ENCODE measurements around the gene SUMO3.

DNA sequence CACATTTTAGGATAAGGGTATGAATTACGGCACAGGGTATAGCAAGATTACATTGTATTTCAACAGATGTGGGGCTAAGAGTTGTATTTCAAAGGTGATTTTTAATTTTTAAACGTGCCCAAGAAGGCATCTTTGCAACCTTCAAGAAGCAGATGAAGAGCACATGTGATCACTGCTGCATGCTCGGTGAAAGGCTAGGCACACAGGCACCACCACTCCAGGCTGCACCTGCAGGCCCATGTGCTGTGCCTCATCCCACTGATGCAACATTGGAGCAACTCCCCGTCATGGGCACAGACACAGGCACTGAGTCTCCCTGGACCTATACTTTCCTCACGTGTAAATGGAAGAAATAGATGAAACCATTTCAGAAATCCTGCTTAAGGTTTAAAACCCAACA lies 39.8 kb downstream of the SUMO3 start:
- TF ChIP-seq, protein P1, sequence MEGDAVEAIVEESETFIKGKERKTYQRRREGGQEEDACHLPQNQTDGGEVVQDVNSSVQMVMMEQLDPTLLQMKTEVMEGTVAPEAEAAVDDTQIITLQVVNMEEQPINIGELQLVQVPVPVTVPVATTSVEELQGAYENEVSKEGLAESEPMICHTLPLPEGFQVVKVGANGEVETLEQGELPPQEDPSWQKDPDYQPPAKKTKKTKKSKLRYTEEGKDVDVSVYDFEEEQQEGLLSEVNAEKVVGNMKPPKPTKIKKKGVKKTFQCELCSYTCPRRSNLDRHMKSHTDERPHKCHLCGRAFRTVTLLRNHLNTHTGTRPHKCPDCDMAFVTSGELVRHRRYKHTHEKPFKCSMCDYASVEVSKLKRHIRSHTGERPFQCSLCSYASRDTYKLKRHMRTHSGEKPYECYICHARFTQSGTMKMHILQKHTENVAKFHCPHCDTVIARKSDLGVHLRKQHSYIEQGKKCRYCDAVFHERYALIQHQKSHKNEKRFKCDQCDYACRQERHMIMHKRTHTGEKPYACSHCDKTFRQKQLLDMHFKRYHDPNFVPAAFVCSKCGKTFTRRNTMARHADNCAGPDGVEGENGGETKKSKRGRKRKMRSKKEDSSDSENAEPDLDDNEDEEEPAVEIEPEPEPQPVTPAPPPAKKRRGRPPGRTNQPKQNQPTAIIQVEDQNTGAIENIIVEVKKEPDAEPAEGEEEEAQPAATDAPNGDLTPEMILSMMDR (IDR thresholded peaks at IDR 0.05), result no peak
- TF ChIP-seq, protein P2, sequence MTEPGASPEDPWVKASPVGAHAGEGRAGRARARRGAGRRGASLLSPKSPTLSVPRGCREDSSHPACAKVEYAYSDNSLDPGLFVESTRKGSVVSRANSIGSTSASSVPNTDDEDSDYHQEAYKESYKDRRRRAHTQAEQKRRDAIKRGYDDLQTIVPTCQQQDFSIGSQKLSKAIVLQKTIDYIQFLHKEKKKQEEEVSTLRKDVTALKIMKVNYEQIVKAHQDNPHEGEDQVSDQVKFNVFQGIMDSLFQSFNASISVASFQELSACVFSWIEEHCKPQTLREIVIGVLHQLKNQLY (CRISPR knock-in tag; IDR thresholded peaks at IDR 0.05), result no peak
- TF ChIP-seq ZNF121 (CRISPR knock-in tag; IDR thresholded peaks at IDR 0.05) (no peak), ESRRA (CRISPR knock-in tag; IDR thresholded peaks at IDR 0.05; ENCODE audit: borderline replicate concordance) (no peak), MYBL2 (CRISPR knock-in tag; IDR thresholded peaks at IDR 0.05) (no peak), ZNF317 (CRISPR knock-in tag; IDR thresholded peaks at IDR 0.05; ENCODE audit: borderline replicate concordance, low read depth) (no peak)
- TF ChIP-seq, protein P3, sequence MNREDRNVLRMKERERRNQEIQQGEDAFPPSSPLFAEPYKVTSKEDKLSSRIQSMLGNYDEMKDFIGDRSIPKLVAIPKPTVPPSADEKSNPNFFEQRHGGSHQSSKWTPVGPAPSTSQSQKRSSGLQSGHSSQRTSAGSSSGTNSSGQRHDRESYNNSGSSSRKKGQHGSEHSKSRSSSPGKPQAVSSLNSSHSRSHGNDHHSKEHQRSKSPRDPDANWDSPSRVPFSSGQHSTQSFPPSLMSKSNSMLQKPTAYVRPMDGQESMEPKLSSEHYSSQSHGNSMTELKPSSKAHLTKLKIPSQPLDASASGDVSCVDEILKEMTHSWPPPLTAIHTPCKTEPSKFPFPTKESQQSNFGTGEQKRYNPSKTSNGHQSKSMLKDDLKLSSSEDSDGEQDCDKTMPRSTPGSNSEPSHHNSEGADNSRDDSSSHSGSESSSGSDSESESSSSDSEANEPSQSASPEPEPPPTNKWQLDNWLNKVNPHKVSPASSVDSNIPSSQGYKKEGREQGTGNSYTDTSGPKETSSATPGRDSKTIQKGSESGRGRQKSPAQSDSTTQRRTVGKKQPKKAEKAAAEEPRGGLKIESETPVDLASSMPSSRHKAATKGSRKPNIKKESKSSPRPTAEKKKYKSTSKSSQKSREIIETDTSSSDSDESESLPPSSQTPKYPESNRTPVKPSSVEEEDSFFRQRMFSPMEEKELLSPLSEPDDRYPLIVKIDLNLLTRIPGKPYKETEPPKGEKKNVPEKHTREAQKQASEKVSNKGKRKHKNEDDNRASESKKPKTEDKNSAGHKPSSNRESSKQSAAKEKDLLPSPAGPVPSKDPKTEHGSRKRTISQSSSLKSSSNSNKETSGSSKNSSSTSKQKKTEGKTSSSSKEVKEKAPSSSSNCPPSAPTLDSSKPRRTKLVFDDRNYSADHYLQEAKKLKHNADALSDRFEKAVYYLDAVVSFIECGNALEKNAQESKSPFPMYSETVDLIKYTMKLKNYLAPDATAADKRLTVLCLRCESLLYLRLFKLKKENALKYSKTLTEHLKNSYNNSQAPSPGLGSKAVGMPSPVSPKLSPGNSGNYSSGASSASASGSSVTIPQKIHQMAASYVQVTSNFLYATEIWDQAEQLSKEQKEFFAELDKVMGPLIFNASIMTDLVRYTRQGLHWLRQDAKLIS (CRISPR knock-in tag; IDR thresholded peaks at IDR 0.05; ENCODE audit: borderline replicate concordance), result no peak
- TF ChIP-seq, protein P4, sequence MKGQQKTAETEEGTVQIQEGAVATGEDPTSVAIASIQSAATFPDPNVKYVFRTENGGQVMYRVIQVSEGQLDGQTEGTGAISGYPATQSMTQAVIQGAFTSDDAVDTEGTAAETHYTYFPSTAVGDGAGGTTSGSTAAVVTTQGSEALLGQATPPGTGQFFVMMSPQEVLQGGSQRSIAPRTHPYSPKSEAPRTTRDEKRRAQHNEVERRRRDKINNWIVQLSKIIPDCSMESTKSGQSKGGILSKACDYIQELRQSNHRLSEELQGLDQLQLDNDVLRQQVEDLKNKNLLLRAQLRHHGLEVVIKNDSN (CRISPR knock-in tag; IDR thresholded peaks at IDR 0.05), result no peak
- TF ChIP-seq, protein P5, sequence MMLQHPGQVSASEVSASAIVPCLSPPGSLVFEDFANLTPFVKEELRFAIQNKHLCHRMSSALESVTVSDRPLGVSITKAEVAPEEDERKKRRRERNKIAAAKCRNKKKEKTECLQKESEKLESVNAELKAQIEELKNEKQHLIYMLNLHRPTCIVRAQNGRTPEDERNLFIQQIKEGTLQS (CRISPR knock-in tag; conservative IDR thresholded peaks at IDR 0.05), result no peak
